Measurements from ENCODE around the gene KAT14.
"Not testable (repeated sequence)": the region's sequence is repeated elsewhere in the genome, so short reads cannot be mapped to it uniquely, and the experiment has no call there.

KAT14 gene

DNA sequence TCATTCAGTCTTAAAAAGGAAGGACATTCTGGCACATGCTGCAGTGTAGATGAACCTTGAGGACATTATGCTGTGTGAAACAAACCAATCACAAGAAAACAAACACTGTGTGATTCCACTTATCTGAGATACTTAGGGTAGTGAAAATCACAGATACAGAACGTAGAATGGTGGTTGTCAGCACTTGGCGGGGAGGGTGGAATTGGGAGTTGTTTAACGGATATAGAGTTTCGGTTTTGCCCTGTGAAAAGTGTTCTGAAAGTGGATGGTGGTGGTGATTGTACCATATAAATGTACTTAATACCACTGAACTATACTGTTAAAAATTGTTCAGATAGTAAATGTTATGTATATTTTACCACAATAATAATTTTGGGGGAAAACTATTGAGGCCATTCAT, 18.4 kb downstream of the KAT14 start:
- DNase-seq, result no peak

DNA sequence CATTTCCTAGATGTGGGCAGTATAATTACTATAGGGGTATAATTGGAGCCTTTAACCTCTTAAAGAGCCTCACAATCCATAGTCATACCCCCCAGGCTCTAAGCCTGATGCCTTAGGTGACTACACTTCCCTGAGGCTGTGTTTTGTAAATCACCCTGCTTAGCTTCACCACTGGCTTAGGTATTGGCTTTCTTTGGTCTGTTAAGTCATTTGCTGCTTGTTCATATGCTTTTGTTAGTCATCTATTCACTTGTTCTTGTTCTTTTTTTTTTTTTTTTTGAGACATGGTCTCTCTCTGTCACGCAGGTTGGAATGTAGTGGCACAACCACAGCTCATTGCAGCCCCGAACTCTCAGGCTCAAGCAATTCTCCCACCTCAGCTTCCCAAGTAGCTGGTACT, 26.7 kb downstream of the KAT14 start:
- DNase-seq, result no peak

DNA sequence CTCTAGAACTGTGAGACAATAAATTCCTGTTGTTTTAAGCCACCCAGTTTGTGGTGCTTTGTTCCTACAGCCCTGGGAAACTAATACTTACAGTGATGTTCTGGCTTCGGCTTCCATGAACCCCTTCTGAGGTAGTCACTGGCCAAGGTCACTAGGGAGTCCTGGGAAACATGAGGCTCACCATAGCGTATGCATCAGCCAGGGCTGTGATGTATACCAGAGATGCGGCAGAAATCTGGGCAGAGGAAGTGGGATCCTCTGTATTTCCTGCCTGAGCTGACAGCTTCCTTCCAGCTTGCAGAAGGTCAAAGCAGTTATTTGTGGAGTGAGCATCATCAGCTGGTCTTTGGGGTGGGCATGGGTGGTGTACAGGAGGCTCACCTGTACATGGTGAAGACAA, 27.9 kb downstream of the KAT14 start:
- no peak for DNase-seq

DNA sequence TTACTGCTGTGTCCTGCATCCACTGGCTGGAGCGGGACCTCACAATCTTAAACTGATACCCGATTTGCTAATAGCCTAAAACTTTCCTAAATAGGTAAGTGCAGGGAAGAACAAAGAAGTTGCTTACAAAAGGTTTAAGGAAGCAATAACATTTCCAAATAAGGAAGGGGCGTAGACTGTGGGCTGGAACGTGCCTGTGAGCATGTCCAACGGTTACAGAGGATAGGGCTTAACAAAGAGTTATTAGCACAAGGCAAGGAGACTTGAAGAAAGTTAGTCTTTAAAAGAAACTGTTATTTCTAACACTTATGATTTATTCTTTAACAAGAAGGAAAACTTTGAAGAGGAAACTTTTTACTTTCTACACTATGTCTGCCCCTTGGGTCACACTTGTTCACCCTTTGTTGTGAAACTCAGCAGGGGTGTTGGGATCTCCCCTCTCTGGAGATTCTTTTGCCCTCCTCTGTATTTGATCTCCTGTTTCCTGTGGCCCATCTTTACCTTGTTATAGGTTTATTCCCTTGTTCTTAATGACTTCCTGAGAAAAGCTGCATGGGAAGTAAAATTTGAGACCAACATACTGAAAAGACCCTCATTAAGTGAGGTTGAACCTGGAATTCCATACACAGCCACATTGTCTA, 28.7 kb downstream of the KAT14 start:
- no peak for DNase-seq

DNA sequence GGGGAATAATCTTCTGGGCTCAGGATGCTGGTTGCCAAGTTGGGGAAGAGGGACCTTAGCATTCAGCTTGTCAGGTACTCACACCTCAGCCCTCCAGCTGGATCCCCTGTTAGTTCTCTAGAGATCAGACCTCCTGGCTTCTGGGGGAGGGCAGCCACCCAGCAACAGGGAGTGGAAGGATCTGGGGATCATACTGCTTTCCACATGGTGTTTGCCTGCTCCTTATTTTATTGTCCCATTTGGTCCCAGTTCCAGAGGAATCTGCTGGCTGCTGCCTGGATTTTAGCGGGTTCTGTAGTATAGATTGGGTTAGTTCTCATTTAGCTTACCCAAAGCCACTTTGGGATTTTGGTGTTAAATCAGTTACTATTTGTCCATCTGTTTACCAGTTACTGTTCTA, 29.3 kb downstream of the KAT14 start:
- no peak for DNase-seq

DNA sequence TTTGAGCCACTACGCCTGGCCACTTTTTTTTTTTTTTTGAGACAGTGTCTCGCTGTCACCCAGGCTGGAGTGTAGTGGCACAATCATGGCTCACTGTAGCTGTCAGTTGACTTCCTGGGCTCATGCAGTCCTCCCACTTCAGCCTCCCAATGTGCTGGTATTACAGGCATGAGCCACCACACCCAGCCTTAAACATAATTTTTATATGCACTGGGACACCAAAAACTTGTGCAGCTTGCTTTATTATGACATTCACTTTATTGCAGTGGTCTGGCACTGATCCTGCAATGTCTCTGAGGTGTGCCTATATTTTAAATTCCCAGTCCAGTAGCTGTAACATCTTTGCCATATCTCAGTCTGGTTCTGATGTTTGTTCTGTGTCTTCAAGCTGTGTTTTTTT, 34.7 kb downstream of the KAT14 start:
- no peak for DNase-seq

DNA sequence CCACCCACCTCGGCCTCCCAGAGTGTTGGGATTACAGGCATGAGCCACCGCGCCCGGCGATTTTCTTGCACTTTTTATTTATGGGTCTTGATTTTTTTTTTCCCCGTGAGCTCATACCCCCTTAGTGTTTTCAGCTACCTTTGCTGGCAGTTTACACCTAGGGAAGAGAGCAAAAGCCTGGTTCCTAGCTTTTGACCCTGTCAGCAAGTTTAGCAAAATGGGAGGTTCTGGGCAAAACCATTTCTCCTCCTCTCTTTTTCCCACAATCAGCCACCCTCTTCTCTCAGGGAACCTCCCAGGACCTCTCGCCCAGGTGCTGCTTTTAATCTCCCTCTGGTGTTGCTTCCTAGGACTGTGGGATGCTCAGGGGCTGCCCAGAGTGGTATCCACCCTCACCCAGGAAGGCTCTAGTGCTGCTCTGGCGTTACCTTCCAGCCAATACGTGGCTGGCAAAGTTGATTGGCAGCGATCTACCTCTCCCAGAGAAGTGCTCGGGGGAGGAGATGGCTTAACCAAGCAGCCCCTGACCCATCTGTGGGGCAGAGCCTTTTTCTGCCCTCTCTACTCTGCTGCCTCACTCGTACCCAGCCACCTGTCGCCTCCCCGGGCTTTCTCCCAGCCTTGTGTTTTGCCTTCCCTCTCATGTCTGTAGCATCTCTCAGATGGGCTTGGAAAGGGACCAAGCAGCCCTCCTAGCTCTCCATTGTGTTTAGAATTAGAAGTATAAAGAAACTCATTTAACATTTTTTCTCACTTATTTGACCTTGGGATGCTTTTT, 37.4 kb downstream of the KAT14 start:
- DNase-seq, result no peak

DNA sequence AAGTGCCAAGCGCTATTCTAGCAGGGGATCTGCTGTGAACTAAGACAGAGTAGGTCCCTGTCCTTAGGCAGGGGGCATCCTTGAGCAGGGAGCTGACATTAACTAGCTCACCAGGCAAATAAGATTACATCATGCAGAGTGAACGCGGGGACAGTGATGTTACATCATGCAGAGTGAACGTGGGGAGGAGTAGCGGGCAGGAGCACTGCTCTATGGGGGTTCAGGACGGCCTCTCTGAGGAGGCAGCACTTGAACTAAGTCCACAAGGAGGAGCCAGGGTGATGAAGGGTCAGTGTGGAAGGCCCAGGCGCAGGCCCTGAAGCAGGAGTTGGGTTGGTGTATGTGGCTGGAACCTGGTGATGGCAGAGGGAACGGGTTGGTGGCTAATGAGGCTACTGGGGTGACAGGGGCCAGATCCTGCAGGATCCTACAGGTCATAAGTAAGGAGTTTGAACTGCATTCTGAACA, 38.7 kb downstream of the KAT14 start:
- DNase-seq, result no peak

DNA sequence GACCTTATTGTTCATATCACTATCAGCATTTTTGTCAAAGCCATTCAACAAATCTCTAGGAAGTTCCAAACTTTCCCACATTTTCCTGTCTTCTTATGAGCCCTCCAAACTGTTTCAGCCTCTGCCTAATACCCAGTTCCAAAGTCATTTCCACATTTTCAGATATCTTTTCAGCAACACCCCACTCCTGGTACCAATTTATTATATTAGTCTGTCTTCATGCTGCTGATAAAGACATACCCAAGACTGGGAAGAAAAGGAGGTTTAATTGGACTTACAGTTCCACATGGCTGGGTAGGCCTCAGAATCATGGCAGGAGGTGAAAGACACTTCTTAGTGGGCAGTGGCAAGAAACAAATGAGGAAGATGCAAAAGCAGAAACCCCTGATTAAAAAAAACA, 42.7 kb downstream of the KAT14 start:
- DNase-seq, result not testable (repeated sequence)

DNA sequence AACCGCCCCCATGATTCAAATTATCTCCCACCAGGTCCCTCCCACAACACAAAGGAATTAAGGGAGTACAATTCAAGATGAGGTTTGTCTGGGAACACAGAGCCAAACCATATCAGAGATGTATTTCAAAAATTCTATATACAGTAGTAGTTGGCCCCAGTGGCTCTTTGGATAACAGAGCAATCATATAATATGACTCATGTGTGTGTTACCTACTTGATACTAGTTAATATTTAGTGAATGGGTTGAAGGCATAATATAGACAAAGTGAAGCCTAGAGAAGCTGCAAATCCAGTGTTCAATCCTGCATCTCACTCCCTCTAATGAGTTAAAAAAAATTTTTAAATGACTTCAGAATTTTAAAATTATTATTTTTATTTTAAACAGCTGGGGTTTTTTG, 43.2 kb downstream of the KAT14 start:
- no peak for DNase-seq

DNA sequence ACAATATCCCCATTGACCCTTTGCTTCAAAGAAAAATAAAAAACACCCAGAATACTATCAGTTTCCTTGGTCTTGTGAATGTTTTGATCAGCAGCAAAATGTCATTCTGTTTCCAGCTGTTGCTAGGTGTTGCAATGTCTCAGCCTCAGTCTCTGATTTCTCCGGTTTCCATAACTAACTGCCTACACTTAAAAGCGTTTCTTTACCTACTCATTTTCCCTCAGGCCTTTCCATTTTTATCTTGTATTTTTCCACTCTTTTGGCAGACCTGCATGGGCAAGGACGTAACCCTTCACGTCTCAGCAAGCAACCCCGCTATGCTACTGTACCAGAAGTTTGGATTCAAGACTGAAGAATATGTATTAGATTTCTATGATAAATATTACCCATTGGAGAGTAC, 49.4 kb downstream of the KAT14 start:
- DNase-seq, result no peak

DNA sequence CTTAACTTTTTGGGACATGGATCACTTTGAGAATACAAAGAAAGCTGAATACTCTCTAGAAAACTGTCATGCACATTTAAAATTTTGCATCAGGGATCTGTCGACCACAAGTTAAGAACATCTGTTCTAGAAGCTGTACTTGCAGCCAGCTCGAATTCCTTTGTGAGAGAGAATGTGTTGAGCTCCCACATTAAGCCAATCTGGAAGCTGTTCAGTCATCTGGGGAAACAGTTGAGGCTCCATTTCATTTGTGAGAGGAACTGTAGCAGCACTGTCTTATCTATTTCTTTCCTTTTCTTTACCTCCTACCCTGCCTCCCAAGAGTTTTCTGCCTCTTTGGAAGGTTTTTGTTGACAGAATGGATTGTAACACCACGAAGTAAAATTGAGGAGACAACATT, 50.8 kb downstream of the KAT14 start:
- no peak for DNase-seq

DNA sequence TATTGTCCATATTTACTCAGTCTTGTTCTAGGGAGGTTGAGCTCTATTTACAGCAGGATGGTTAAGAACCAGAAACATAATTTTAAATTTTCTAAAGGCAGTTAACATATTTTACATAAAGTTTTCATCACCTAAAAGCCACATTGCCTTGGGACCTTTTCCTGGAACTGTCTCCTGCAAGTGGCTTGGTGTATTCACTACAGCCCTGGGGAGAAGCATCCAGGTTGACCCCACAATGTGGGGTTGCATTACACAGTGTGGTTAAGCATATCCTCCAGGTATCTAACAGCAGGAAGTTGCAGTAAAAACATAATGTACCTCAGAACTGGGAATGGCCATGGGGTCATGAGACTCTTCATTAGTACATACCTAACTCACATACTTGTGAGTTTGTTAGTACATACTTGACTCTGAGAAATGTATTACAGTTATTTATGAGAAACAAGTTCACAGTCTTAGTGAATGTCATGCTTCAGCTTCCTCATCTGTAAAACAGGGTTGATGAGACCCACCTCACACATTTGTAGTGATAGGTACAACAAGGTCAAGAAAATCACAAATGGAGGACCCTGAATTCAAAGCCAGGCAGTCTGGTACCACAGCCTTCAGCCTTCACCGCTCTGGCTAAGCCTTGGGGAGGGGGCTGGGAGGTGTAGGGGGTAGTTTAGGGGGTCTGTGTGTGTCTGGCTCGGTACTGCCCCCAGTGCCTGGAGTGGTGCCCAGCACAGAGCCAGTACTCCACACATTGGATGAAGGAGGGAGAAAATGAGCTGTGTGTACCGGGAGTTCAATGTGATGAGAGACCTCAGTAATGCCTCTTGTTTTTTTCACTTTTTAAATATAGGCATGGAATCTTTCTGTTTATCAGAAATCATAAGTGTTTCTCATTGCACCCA, 52.9 kb downstream of the KAT14 start:
- no peak for DNase-seq

DNA sequence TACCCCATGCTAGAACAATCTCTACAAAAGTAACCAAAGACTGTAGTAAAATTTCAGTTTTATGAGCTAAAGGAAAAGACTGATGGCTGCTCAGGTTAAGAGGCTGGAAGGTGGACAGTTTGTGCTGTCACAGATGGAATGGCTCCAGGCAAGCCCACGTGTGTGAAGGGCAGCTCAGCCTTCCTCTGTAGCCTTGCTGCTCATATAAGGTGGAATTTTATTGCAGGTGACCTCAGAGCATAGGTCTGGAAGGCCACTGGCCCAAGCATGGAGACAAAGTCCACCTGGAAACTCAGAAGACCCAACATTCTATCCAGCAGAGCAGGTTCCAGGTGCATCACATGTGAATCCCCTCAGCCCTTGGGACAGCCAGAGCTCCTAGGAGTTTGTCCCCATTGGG, 53.6 kb downstream of the KAT14 start:
- DNase-seq, result no peak

DNA sequence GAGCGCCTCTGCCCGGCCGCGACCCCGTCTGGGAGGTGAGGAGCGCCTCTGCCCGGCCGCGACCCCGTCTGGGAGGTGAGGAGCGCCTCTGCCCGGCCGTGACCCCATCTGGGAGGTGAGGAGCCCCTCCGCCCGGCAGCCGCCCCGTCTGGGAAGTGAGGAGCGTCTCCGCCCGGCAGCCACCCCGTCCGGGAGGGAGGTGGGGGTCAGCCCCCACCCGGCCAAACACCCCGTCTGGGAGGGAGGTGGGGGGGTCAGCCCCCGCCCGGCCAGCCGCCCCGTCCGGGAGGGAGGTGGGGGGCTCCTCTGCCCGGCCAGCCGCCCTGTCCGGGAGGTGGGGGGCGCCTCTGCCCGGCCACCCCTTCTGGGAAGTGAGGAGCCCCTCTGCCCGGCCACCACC, 56.8 kb downstream of the KAT14 start:
- DNase-seq, result not testable (repeated sequence)

DNA sequence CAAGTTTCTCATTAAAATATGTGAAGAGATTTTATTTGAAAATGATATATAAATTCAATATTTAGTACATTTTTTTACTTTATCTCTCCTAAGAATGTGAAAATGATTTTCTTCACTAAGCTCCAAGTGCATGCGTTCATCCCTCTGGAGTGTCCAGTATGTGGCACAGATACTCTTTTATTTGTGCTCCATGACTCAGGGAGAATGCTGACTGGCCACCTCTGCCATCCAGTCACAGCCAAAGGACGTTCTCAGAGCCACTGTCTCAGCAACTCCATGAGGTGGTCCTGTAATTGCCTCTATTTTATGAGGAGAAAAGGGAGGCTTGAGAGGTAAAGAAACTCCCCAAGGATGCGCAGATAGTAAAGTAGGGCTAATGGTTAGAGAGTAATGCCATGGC, 58.3 kb downstream of the KAT14 start:
- DNase-seq, result no peak

DNA sequence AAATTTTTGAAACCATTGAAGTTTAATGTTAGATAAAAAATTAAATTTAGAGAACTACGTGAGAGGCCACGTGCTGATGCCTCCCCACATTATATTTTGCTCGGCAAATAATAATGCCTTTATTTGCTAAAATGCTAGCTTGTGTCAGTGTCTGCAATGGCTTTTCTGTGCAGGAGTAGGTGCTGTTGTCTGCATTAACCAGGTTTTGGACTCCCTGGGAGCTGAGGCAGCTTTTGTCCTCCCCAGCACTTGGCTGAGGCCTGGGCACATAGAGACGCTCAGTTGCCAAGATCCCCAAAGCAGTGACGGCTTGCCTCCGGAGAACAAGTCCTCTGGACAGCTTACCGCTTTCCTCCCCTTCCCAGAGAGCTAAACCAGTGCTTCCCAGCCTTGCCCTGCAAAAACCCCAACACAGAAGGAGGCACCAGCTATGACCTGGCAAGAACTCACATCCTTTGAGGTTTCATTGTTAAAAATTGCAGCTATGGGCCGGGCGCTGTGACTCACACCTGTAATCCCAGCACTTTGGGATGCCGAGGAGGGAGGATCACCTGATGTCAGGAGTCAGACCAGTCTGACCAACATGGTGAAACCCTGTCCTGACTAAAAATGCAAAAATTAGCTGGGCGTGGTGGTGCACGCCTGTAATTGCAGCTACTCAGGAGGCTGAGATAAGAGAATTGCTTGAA, 59.9 kb downstream of the KAT14 start:
- DNase-seq, result no peak

DNA sequence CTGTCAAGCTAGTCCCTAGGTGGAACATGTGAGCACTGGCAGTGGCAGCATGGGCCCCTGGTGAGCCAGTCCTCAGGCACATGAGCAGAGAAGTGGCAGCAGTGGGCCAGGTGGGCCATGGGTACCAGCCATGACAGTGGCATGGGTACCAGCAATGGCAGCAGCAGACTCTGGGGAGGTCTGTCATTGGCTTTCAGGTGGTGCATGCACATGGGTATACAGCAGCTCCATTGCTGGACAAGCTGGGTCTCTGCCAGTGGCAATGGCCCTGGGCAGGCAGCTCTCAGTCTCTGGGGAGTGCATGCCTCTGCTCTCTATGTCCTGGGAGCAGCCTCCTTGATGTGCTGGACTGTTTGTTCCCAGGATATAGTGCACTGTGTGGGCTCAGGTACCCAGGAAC, 65.3 kb downstream of the KAT14 start:
- DNase-seq, result no peak

DNA sequence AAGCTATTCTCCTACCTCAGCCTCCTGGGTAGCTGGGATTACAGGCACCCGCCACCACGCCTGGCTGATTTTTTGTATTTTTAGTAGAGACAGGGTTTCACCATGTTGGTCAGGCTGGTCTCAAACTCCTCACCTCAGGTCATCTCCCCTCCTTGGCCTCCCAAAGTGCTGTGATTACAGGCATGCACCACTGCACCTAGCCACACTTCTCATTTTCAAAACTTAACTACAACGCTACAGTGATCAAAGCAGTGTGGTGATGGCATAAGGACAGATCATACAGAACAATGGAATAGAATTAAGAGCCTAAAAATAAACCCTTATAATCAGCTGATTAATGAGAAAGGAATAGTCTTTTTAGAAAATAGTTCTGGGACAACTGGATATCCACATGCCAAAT, 66.0 kb downstream of the KAT14 start:
- DNase-seq, result not testable (repeated sequence)

DNA sequence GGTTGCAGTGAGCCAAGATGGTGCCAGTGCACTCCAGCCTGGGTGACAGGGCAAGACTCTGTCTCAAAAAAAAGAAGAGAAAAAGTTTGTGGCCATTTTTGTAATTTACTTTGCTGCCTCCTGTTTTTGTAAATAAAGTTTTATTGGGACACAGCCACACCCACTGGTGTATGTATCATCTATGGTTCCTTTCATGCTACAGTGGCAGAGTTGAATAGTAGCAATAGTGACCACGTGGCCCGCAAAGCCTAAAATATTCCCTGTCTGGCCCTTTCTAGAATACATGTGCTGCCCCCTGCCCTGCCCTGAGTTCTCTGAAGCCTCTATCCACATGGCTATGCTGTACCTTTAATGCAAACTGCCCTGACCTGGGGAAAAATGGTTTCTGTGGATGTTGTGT, 75.3 kb downstream of the KAT14 start:
- DNase-seq, result no peak

DNA sequence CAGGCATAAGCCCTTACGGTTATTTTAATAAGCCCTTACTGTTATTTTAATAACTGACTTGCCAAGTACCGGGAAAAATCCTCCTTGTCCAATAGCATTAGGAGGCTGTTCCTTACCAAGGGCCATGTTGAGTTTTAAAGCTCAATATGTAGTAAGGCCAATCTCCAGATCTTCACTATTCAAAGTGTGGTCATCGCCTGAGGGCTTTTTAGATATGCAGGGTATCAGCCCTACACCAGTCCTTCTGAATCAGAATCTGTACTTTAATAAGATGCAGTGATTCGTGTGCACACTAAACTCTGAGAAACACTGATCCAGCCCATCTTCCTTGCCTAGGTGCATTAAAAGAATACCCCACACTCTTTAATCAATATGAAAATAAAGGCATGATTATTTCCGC, 77.9 kb downstream of the KAT14 start:
- DNase-seq, result no peak

DNA sequence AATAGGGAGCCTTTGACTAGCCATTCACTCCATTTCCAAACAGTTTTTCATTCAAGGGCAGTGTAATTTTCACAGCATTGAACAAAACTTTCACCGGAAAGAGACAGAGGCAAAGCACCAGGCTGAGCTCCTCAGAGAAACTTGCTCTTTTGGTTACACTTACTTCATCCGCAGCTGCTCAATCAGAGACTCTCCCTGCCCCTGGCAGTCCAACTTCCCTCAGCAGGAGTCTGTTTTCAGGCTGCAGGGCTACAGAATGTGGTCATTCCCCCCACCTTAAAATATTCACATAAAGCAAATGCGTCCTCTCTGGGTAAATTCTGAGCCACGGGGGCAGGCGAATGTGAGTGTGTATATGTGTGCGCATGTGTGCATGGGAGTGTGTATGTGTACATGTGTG, 80.6 kb downstream of the KAT14 start:
- DNase-seq, result no peak

DNA sequence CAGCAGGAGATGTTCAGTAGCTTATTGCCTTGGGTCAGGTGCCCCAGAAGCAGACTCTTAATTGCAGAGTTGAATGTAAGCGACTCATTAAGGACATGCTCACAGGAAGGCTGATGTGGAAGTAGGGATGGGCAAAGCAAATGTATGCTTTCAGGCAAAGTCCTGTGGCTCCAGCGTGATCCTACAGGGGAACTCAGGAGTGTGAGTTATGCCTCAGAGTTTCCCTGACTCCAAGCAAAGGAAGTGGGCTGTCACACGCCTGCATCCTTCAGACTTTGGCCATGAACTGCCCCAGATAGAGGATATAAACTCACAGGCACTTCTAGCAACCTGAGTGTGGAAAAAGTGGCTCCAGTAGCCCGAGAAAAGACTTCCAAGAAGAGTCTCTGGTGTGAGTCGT, 85.7 kb downstream of the KAT14 start:
- DNase-seq, result no peak

Measured in NCI-H187 (cell line).